CD1c-positive myeloid dendritic cell (primary cell): ENCODE measurements around the gene GHRL.
A peak's percentile ranks its signal among the peaks of the same experiment; 100 is the strongest.

ENCODE experiments used
- DNase-seq: peaks from one replicate; pipeline ENCODE4 v3.0.0-alpha.2; 2016; ENCODE audit errors: extremely low spot score

The GHRL gene

DNA sequence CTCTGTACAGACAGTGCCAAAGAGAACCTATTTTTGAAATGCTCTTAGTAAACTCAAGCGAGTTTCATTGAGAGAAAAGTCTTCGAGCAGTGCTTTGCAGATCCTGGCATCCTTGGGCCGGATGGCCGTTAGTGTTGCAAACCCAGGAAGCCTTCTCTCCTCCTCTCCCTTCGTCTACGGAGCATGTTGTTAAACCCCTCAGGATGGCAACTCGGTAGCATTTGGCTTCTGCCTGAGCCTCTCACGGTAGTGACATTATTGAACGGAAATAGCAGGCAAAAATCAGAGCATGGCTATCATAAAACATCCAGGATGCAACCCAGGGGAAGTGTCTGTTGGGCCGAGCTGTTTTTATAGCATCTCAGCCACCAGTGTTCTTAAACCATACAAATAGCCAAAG lies 34.8 kb upstream of the GHRL start:
- DNase-seq: no peak

- peak; percentile 30 for DNase-seq
These were observed 29.6 kb upstream of the GHRL start for GRCh38 chr3:10322352-10322710.

GRCh38 chr3:10321630-10322351 lies 29.0 kb upstream of the GHRL start:
- DNase-seq: no peak

DNA sequence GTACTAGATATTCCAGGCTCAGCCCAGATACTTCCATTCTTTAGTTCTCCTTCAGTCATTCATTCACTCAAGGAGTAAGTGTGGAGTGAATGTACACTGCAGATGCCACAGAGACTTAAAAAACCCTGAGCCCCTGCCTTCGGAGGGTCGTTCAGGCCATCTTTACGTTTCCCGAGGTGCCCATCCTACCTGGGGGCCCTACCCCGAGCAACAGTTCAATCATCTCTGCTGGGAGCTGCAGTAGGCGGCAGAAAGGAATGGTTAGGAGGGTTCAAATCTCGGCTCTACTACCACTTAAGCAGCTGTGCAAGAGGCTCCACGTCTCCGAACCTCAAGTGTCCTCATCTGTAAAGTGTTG lies 27.6 kb upstream of the GHRL start:
- no peak for DNase-seq

GRCh38 chr3:10319804-10320203 lies 27.1 kb upstream of the GHRL start:
- no peak for DNase-seq

- DNase-seq: no peak
These were observed 26.5 kb upstream of the GHRL start for GRCh38 chr3:10319251-10319650.

GRCh38 chr3:10317961-10318350 lies 25.2 kb upstream of the GHRL start:
- DNase-seq: no peak

- DNase-seq: no peak
These were observed 24.7 kb upstream of the GHRL start for GRCh38 chr3:10317311-10317960.

GRCh38 chr3:10315771-10316344 lies 23.1 kb upstream of the GHRL start:
- no peak for DNase-seq

- no peak for DNase-seq
These were observed 22.4 kb upstream of the GHRL start for GRCh38 chr3:10315101-10315500.

- DNase-seq: no peak
These were observed 20.1 kb upstream of the GHRL start for GRCh38 chr3:10312861-10313260.

DNA sequence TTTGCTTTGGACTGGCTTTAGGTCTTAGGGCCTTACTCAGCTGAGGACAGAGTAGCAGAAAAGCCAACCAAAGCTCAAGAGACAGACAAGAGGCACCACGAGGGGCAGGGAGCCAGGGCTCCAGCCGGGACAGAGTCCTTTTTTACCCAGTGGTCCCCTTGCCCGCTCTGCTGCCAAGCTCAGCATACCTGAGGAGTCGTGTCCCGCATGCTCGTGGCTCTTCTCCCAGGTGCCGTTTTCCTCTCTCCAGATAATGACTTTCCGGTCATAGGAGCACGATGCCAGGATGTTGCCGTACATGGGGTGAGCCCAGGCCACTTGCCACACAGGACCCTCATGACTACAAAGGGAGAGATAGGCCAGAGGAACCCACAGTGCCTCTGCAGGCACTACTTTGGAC lies 19.6 kb upstream of the GHRL start:
- DNase-seq: no peak

DNA sequence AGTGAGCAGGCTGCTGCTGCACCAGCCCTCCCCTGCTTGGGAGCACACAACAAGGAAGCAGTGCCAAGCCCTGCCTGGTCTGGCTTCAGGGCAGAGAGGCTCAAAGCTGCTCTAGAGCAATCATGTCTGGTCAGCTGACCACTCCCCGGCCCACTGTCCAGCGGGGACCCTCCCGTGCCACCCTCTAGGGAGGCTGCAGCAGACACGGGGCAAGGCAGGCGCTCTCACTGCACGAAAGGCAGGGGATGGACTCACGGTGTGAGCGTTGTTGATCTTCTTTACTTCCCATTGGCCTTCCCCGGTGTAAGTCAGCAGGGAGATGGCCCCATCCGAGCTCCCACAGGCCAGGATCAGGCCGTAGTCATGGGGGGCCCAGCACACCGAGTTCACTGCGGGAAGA lies 19.0 kb upstream of the GHRL start:
- no peak for DNase-seq

DNA sequence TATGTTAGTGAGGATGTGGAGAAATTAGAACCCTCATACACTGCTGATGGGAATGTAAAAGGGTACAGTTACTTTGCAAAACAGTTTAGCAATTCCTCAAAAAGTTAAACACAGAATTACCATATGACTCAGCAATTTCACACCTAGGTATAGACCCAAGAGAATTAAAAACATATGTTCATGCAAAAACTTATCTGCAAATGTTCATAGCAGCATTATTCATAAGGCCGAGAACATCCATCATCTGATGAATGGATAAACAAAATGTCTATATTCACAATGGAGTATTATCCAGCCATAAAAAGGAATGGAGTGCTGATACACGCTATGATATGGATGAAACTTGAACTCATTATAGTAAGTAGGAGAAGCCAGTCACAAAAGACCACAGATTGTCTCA lies 17.8 kb upstream of the GHRL start:
- no peak for DNase-seq

- DNase-seq: no peak
These were observed 17.0 kb upstream of the GHRL start for GRCh38 chr3:10309736-10310135.

DNA sequence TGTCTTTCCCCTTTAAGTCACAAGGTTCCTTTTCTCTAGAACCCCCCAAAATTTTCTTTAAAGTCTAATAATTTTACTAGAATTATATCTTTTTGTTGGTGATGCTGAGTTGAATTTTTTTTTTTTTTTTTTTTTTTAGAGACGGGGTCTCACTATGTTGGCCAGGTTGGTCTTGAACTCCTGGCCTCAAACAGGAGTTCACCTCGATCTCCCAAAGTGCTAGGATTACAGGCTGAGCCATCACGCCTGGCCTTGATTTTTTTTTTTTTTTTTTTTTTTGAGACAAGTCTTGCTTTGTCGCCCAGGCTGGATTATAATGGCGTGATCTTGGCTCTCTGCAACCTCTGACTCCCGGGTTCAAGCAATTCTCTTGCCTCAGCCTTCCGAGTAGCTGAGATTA lies 15.9 kb upstream of the GHRL start:
- no peak for DNase-seq

- no peak for DNase-seq
These were observed 13.4 kb upstream of the GHRL start for GRCh38 chr3:10306156-10306555.

DNA sequence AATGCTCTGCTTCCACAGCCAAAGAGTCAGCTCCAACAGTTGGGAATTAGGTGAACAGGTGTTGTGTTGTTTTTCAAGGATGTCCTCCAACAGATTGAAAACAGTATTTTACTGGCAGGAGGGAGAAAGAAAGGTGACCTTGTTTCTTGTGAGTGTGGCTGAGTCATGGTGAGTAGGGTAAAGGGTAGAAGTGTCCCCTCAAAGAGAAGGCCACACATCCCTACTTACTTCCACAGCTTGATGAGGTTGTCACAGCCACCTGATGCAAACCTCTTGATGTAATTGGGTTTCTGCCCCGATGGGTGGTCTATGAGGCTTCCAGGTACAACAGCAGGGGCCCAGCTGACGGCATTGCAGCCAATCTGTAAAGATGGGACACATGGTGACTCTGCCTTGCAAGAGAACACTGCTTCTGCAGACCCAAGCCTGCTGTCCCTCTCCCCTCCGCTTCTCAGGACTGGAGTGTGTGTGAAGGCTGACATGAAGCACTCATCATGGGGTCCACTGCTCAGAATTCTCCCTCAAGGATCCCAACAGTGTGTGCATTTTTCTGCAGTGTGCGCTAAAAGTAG lies 12.7 kb upstream of the GHRL start:
- no peak for DNase-seq

- no peak for DNase-seq
These were observed 12.2 kb upstream of the GHRL start for GRCh38 chr3:10304905-10305304.

DNA sequence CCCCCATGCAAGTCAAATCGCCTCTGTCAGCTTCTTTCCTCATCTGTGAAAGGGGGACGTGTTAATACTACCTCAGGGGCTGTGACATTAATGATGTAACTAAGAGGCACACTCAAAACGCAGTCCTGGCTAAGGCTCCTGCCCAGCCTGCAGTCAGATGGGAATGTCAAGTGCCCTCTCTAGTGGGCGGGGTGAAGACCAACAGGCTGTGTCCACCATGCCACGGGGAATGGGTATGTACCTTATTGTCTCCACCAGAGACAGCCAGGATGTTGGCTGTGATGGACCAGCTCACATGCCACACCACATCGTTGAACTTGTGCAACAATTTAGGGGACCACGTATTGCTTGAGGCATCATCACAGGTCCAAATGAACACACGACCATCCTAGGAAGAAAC lies 11.0 kb upstream of the GHRL start:
- no peak for DNase-seq

- no peak for DNase-seq
These were observed 10.4 kb upstream of the GHRL start for GRCh38 chr3:10303105-10303504.

- DNase-seq: no peak
These were observed 7.3 kb upstream of the GHRL start for GRCh38 chr3:10300087-10300486.

- no peak for DNase-seq
These were observed 6.9 kb upstream of the GHRL start for GRCh38 chr3:10299679-10300078.
